ENCODE results near the gene KIF1B.
"Not testable (repeated sequence)": the region's sequence is repeated elsewhere in the genome, so short reads cannot be mapped to it uniquely, and the experiment has no call there.

Gene KIF1B

DNA sequence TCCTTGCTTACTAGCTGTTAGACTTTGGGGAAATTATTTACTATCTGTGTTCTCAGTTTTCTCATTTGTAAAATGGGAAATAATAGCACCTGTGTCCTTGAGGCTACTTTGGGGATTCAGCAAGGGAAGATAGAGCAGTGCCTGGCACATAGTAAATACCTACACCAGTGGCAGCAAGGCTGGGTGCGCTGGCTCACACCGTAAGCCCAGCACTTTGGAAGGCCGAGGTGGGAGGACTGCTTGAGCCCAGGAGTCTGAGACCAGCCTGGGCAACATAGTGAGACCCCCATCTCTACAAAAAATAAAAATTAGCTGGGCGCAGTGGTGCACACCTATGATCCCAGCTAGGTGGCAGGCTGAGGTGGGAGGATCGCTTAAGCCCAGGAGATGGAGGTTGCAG, 211.3 kb downstream of the KIF1B start:
- TF ChIP-seq, protein P1, sequence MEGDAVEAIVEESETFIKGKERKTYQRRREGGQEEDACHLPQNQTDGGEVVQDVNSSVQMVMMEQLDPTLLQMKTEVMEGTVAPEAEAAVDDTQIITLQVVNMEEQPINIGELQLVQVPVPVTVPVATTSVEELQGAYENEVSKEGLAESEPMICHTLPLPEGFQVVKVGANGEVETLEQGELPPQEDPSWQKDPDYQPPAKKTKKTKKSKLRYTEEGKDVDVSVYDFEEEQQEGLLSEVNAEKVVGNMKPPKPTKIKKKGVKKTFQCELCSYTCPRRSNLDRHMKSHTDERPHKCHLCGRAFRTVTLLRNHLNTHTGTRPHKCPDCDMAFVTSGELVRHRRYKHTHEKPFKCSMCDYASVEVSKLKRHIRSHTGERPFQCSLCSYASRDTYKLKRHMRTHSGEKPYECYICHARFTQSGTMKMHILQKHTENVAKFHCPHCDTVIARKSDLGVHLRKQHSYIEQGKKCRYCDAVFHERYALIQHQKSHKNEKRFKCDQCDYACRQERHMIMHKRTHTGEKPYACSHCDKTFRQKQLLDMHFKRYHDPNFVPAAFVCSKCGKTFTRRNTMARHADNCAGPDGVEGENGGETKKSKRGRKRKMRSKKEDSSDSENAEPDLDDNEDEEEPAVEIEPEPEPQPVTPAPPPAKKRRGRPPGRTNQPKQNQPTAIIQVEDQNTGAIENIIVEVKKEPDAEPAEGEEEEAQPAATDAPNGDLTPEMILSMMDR (conservative IDR thresholded peaks at IDR 0.05; ENCODE audit: low read depth, low read length), result no peak
- no peak for DNase-seq (ENCODE audit: low read depth)
- no peak overlapping the region for H3K4me3 ChIP-seq (ENCODE audit: low read length)

DNA sequence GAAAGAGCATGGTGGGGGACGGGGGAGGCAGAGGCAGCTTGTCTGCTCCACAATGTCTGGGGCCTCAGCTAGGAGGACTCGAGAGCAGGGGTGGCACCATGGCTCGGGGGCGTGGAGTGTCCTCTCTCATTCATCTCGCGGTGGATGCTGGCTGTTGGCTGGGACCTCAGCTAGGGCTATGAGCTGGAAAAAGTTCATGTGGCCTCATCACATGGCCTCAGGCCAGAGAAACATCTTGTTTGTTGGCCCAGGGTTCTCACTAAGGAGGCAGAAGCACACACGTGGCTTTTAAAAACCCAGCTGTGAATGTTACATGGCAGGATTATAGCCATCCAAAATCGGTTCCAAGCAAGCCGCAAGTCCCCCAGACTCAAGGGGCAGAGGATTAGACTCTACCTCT, 213.7 kb downstream of the KIF1B start:
- no peak overlapping the region for H3K4me3 ChIP-seq (ENCODE audit: low read length)
- no peak for DNase-seq (ENCODE audit: low read depth)
- TF ChIP-seq, protein P1 (conservative IDR thresholded peaks at IDR 0.05; ENCODE audit: low read depth, low read length), result no peak

DNA sequence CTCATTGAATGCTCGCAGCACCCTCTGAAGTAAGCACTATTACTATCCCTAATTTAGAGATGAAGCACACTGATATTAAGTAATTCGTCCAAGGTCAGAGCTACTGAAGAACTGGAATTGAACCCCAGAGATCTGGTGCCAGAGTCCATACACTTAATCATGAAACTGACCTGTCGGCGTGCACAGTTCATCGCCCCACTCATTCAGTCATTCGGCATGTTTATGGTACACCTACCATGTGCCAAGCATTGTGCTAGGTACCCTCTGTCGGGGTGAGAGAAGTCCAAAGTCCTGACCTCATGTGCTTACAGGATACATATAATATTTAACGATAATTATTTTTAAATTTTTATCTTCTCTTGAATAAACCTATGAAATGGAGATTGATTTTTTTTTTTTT, 214.3 kb downstream of the KIF1B start:
- no peak overlapping the region for H3K4me3 ChIP-seq (ENCODE audit: low read length)
- DNase-seq (ENCODE audit: low read depth), result no peak
- TF ChIP-seq, protein P1 (conservative IDR thresholded peaks at IDR 0.05; ENCODE audit: low read depth, low read length), result no peak

DNA sequence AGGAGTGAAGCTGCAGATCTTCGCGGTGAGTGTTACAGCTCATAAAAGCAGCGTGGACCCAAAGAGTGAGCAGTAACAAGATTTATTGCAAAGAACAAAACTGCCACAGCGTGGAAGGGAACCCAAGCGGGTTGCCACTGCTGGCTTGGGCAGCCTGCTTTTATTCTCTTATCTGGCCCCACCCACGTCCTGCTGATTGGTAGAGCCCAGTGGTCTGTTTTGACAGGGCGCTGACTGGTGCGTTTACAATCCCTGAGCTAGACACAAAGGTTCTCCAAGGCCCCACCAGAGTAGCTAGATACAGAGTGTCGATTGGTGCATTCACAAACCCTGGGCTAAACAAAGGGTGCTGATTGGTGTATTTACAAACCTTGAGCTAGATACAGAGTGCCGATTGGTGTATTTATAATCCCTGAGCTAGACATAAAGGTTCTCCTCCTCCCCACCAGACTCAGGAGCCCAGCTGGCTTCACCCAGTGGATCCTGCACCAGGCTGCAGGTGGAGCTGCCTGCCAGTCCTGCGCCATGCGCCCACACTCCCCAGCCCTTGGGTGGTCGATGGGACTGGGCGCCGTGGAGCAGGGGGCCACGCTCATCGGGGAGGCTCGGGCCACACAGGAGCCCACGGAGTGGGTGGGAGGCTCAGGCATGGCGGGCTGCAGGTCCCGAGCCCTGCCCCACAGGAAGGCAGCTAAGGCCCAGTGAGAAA, 215.6 kb downstream of the KIF1B start:
- not testable (repeated sequence) for DNase-seq (ENCODE audit: low read depth); H3K4me3 ChIP-seq (ENCODE audit: low read length)

DNA sequence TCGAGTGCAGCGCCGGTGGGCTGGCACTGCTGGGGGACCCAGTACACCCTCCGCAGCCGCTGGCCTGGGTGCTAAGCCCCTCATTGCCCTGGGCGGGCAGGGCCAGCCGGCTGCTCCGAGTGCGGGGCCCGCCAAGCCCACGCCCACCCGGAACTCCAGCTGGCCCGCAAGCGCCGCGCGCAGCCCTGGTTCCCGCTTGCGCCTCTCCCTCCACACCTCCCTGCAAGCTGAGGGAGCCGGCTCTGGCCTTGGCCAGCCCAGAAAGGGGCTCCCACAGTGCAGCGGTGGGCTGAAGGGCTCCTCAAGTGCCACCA, 216.1 kb downstream of the KIF1B start:
- not testable (repeated sequence) for H3K4me3 ChIP-seq (ENCODE audit: low read length); DNase-seq (ENCODE audit: low read depth)

DNA sequence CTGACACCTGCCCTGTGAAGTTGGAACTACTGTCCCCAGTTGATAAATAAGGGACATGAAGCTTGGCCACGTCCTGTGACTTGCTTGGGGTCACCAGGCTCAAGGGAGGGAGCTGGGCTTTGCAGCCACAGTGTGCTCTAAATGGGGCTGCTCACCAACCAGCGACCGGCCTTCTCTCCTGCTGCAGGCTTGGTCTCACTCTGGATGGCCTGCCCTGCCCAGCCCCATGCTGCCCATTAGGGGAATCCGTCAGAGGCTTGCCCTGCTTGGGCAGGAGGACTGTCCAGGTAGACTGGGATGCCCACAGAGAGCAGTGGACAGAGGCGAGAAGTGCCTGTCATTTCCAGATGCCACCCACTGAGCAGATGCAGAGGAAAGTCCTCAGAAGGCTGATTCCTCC, 218.6 kb downstream of the KIF1B start:
- DNase-seq (ENCODE audit: low read depth), result no peak
- TF ChIP-seq, protein P1 (conservative IDR thresholded peaks at IDR 0.05; ENCODE audit: low read depth, low read length), result no peak
- no peak overlapping the region for H3K4me3 ChIP-seq (ENCODE audit: low read length)

DNA sequence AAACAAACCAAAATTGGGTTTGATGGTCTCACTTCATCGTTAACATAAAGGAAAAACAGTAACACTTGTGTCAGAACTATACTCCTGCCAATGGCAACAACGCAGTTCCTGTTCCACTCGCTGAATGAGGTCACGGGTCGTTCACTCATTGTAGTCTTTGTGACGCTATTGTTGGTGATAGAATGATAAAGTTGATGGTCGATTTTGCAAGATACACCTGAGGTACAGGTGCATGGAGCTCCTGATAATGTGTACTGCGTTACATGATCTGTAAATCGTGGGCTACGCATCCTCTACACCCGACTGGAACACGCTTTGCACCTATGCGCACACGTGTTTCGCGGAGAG, 219.5 kb downstream of the KIF1B start:
- H3K4me3 ChIP-seq (ENCODE audit: low read length), result peak overlapping the region; percentile 41
- DNase-seq (ENCODE audit: low read depth), result no peak
- TF ChIP-seq, protein P1 (conservative IDR thresholded peaks at IDR 0.05; ENCODE audit: low read depth, low read length), result no peak

DNA sequence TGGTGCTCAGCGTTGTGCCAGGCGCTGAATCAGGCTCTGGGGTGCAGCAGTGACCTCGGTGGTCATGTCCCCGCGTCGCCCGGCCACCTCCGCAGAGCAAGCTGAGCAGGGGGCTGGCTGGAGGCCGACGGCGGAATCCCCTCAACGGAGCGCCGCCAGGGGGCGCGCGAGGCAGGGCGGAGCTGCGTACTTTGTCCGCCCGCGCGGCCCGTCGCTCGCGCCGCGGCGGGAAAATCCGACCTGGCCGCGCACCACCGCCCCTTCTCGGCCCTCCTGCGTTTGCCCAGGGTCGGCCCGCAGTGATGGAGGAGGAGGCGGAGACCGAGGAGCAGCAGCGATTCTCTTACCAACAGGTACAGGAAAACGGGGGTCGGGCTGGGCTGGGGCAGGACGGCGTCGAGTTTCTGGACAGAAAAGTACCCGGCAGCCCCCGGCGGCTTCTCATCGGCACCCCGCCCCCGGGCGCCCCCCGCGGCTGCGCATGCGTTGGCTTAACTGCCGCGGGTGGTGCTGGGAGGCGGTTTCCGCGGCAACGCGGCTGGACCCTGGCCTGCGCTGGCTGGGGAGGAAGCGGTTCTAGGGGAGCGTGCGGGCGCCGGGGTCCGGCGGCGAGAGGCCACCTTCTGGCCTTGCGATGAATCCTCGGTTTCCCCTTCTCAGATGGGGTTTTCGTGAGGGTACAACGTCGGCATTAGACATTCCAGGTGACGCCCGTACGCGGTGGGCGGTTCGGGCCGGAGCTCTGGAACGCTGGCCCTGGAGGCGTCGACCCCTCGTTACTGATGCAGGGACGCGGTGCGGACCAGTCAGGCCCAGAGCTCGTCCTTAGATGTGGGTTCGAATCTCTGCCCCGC, 220.1 kb downstream of the KIF1B start, which contains the start of gene CENPS:
Gene CENPS (plus strand): TSS at position 218 of the 854 bp plus-strand sequence. CDS start 85 bp downstream, at position 303.
- TF ChIP-seq, protein P1 (conservative IDR thresholded peaks at IDR 0.05; ENCODE audit: low read depth, low read length), result peak; percentile 81
- H3K4me3 ChIP-seq (ENCODE audit: low read length), result peak within 1 kb of the TSS; percentile 78
- DNase-seq (ENCODE audit: low read depth), result peak; percentile 51

Measured in retinal pigment epithelial cell (primary cell).